Measurements from ENCODE around the gene SLF1.

SLF1 gene

DNA sequence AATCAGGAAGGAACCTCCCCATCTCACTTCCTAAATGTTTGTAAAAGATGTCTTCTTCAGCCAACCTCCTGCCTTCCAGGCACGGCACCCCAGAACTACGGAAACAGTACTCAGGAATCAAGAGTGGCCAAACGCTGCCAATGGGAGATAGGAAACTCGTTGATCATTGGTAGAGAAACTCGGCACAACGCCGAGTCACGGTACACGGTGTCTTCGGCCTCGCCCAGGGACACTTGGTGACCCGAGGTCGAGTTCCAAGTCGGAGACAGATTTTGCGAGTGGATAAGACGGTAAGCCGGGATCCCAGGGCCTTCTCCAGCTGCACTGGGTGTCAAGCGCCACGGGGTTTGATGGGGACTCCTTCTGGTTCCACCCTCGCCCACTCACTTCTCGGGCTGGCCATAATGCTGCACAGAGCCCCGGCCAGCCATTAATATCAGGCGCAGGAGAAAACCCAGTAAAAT lies 408 bp upstream of the SLF1 start:
- Histone ChIP-seq H3K27ac (ENCODE audit: insufficient read depth, low read depth, low read length, poor library complexity, severe bottlenecking) (peak overlapping the region; percentile 87), H3K9me3 (ENCODE audit: control insufficient read depth, low read length) (no peaks in the 10 kb centered on the region), H3K4me3 (ENCODE audit: insufficient read depth, low read depth, low read length) (peak overlapping the region; percentile 97), H3K4me1 (ENCODE audit: control insufficient read depth, insufficient read depth, low read length) (peaks cover 5% of the 10 kb centered on the region), H3K36me3 (ENCODE audit: control insufficient read depth, insufficient read depth, low read length) (no peaks in the 10 kb centered on the region), H3K27me3 (ENCODE audit: control insufficient read depth, insufficient read depth, low read length, poor library complexity, severe bottlenecking) (no peaks in the 10 kb centered on the region)
- 0% methylated on average over 23 of the region's 23 CpGs for WGBS, 2 experiments

DNA sequence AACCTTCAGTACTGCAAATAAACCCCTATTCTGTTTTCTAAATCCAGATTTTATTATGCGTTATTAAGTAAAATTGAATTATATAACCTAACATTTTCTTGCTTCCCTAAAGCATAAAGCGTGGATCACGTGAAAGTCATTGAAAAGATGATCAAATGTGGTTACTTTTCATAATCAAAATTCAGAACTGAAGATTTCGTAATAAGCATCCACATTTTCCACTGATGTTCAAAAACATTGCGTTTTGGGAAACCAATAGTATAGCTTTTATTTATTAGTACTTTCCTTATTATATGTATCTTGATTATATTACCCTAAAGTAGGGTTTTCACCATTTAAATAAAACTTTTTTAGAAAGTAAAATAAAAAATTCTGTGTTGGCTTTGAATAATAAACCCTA lies 1.8 kb downstream of the SLF1 start:
- Histone ChIP-seq H3K36me3 (ENCODE audit: control insufficient read depth, insufficient read depth, low read length) (no peaks in the 10 kb centered on the region), H3K4me3 (ENCODE audit: insufficient read depth, low read depth, low read length) (no peak overlapping the region)
- 100% methylated on average over 2 of the region's 5 CpGs for WGBS, 2 experiments

DNA sequence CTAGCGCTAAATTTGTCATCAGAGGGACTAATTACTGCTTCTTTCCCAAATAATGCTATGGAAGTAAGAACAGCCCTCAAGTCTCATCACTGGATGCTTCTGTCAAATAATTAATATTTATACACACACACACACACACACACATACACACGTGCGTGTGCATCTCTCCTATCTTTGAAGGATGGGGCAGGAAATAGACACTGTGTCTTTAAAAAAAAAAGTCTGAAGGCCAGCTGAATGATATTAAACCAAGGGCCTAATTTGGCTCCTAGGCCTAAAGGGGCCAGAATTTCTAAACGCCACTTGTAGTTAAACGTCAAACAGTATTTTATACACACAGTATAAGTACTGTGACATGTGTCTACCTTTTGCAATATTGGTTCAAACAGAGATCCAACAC lies 3.3 kb downstream of the SLF1 start:
- Histone ChIP-seq H3K4me1 (ENCODE audit: control insufficient read depth, insufficient read depth, low read length) (peaks cover 5% of the 10 kb centered on the region), H3K4me3 (ENCODE audit: insufficient read depth, low read depth, low read length) (no peak overlapping the region), H3K27me3 (ENCODE audit: control insufficient read depth, insufficient read depth, low read length, poor library complexity, severe bottlenecking) (no peaks in the 10 kb centered on the region), H3K27ac (ENCODE audit: insufficient read depth, low read depth, low read length, poor library complexity, severe bottlenecking) (no peak overlapping the region), H3K36me3 (ENCODE audit: control insufficient read depth, insufficient read depth, low read length) (no peaks in the 10 kb centered on the region), H3K9me3 (ENCODE audit: control insufficient read depth, low read length) (no peaks in the 10 kb centered on the region)
- WGBS, 2 experiments: 94 to 97% methylated on average over 5 of the region's 5 CpGs

More for the DNA sequence above, 1.8 kb downstream of the SLF1 start:
- no peak overlapping the region for H3K27ac ChIP-seq (ENCODE audit: insufficient read depth, low read depth, low read length, poor library complexity, severe bottlenecking)
- H3K27me3 ChIP-seq (ENCODE audit: control insufficient read depth, insufficient read depth, low read length, poor library complexity, severe bottlenecking): no peaks in the 10 kb centered on the region
- no peaks in the 10 kb centered on the region for H3K9me3 ChIP-seq (ENCODE audit: control insufficient read depth, low read length)
- H3K4me1 ChIP-seq (ENCODE audit: control insufficient read depth, insufficient read depth, low read length): peaks cover 5% of the 10 kb centered on the region

DNA sequence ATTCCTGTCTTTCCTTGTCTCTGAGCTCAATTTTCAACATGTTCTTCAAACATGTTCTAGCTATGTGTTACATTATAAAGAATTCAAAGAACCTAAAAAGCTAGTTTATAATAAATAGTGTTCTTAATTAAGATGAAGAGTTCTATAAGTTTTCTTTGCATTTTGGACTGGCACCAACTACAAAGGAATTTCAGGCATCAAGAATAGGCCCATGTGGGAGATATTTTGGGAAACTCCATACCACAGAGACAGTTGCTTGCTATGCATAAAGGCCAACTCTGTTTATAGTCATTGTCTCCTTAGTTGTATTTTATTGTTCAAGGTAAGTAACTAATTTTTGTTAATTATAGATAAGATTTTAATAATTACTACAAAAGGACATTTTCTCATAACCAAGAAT lies 4.5 kb downstream of the SLF1 start:
- H3K27ac ChIP-seq (ENCODE audit: insufficient read depth, low read depth, low read length, poor library complexity, severe bottlenecking): no peak overlapping the region
- H3K4me3 ChIP-seq (ENCODE audit: insufficient read depth, low read depth, low read length): no peak overlapping the region
- no peaks in the 10 kb centered on the region for H3K27me3 ChIP-seq (ENCODE audit: control insufficient read depth, insufficient read depth, low read length, poor library complexity, severe bottlenecking)
- no peaks in the 10 kb centered on the region for H3K36me3 ChIP-seq (ENCODE audit: control insufficient read depth, insufficient read depth, low read length)
- no peaks in the 10 kb centered on the region for H3K9me3 ChIP-seq (ENCODE audit: control insufficient read depth, low read length)
- peaks cover 5% of the 10 kb centered on the region for H3K4me1 ChIP-seq (ENCODE audit: control insufficient read depth, insufficient read depth, low read length)

DNA sequence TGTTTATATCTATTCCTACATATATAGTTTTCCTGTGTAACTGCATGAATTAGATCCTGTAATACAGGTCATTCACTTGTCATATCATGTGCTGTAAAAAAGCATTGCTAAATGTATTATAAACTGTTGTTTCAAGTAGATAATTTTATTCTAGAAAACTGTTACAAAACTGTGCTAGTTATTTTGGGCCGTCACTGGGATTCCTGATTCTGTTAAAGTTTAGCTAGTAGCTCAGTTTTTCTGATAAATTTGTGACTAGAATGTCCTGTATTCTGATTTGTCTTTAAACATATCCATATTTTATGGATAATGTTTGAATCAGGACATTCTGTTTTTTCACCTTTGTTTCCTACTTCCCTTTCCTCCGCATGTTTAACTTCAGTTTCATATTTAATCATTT lies 5.4 kb downstream of the SLF1 start:
- H3K4me3 ChIP-seq (ENCODE audit: insufficient read depth, low read depth, low read length): no peak overlapping the region
- no peak overlapping the region for H3K27ac ChIP-seq (ENCODE audit: insufficient read depth, low read depth, low read length, poor library complexity, severe bottlenecking)
- H3K9me3 ChIP-seq (ENCODE audit: control insufficient read depth, low read length): no peaks in the 10 kb centered on the region
- peaks cover 5% of the 10 kb centered on the region for H3K4me1 ChIP-seq (ENCODE audit: control insufficient read depth, insufficient read depth, low read length)
- no peaks in the 10 kb centered on the region for H3K27me3 ChIP-seq (ENCODE audit: control insufficient read depth, insufficient read depth, low read length, poor library complexity, severe bottlenecking)
- WGBS, 2 experiments: 94% methylated on average over 2 of the region's 2 CpGs; no CpG with 5 or more reads in 1 of the 2 experiments
- H3K36me3 ChIP-seq (ENCODE audit: control insufficient read depth, insufficient read depth, low read length): no peaks in the 10 kb centered on the region

DNA sequence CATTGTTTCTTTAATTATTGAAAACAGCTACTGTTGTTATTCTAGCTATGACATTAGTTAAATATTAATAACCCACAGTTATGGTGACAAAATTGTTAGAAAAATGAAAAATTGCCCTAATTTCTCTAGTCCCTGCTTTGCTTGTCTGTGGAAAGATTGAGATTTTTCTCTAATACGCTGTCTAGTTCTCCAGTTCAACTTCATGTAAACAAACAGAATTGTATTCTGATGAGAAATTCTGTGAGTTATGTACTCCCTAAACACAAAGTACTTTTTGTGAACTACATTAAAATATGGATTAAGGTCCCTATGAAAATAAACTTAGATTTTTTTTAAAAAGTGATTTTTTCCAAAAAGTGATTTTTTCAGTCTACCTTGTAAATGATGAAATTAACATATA lies 8.7 kb downstream of the SLF1 start:
- Histone ChIP-seq H3K4me1 (ENCODE audit: control insufficient read depth, insufficient read depth, low read length) (no peaks in the 10 kb centered on the region), H3K9me3 (ENCODE audit: control insufficient read depth, low read length) (no peaks in the 10 kb centered on the region), H3K4me3 (ENCODE audit: insufficient read depth, low read depth, low read length) (no peak overlapping the region), H3K27me3 (ENCODE audit: control insufficient read depth, insufficient read depth, low read length, poor library complexity, severe bottlenecking) (no peaks in the 10 kb centered on the region), H3K36me3 (ENCODE audit: control insufficient read depth, insufficient read depth, low read length) (peaks cover 24% of the 10 kb centered on the region), H3K27ac (ENCODE audit: insufficient read depth, low read depth, low read length, poor library complexity, severe bottlenecking) (no peak overlapping the region)
- WGBS, 2 experiments: 100% methylated on average over 1 of the region's 1 CpG; no CpG with 5 or more reads in 1 of the 2 experiments

DNA sequence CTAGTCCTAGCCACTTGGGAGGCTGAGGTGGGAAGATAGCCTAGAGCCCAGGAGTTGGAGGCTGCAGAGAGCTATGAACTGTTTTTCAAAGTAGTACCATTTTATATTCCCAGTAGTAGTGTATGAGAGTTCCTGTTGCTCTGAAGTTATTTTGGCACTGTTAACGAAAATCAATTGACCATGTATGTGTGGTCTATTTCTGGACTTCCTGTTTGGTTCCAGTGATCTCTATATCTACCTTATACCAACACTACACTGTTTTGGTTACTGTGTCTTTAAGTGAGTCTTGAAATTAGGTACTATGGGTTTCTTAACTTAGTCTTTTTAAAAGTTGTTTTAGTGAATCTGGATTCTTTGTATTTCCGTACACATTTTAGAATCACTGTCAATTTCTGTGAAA lies 13.6 kb downstream of the SLF1 start:
- no peaks in the 10 kb centered on the region for H3K4me1 ChIP-seq (ENCODE audit: control insufficient read depth, insufficient read depth, low read length)
- H3K27ac ChIP-seq (ENCODE audit: insufficient read depth, low read depth, low read length, poor library complexity, severe bottlenecking): no peak overlapping the region
- WGBS, 2 experiments: 100% methylated on average over 1 to 2 of the region's 2 CpGs
- peaks cover 24% of the 10 kb centered on the region for H3K36me3 ChIP-seq (ENCODE audit: control insufficient read depth, insufficient read depth, low read length)
- H3K9me3 ChIP-seq (ENCODE audit: control insufficient read depth, low read length): no peaks in the 10 kb centered on the region
- no peak overlapping the region for H3K4me3 ChIP-seq (ENCODE audit: insufficient read depth, low read depth, low read length)
- H3K27me3 ChIP-seq (ENCODE audit: control insufficient read depth, insufficient read depth, low read length, poor library complexity, severe bottlenecking): no peaks in the 10 kb centered on the region

DNA sequence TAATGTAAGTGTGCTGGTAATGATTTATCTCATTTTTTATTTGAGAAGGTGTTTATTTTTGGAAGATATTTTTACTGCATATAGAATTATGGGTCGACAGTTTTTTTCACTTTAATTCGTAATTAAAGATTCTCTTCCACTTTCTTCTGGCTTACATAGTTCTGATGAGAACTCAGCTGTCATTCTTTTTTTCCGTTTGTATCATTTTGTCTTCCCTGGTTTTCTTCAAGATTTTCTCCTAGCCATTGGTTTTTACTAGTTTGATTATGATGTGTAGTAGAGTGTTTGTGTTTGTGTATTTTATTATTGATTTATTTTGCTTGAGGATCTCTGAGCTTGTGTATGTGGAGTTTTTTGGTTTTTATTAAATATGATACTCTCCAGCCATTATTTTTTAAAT lies 21.7 kb downstream of the SLF1 start:
- peaks cover 7% of the 10 kb centered on the region for H3K36me3 ChIP-seq (ENCODE audit: control insufficient read depth, insufficient read depth, low read length)
- 93 to 95% methylated on average over 2 to 3 of the region's 3 CpGs for WGBS, 2 experiments
- no peaks in the 10 kb centered on the region for H3K27me3 ChIP-seq (ENCODE audit: control insufficient read depth, insufficient read depth, low read length, poor library complexity, severe bottlenecking)
- no peaks in the 10 kb centered on the region for H3K4me1 ChIP-seq (ENCODE audit: control insufficient read depth, insufficient read depth, low read length)
- no peak overlapping the region for H3K27ac ChIP-seq (ENCODE audit: insufficient read depth, low read depth, low read length, poor library complexity, severe bottlenecking)
- no peak overlapping the region for H3K4me3 ChIP-seq (ENCODE audit: insufficient read depth, low read depth, low read length)
- H3K9me3 ChIP-seq (ENCODE audit: control insufficient read depth, low read length): no peaks in the 10 kb centered on the region

DNA sequence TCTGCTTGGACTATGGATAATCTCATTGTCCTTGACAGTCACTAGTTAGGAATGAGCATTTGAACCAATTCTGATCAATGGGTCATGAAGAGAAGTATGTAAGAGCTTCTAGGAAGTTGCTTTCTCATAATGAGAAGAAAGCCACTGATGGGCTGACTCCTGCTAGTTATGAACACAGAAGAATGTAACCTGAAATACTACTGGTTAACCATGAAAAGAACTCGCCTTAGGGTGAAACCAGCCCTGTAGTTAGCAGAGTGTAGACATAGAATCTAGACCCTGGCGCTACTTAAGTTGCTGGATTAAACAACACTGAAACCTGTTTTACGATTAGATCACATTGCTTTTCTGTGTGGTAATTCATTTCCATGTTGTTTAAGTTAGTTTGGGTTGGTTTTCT lies 26.6 kb downstream of the SLF1 start:
- WGBS, 2 experiments: 96 to 100% methylated on average over 3 of the region's 3 CpGs
- H3K27ac ChIP-seq (ENCODE audit: insufficient read depth, low read depth, low read length, poor library complexity, severe bottlenecking): no peak overlapping the region
- H3K27me3 ChIP-seq (ENCODE audit: control insufficient read depth, insufficient read depth, low read length, poor library complexity, severe bottlenecking): no peaks in the 10 kb centered on the region
- H3K4me1 ChIP-seq (ENCODE audit: control insufficient read depth, insufficient read depth, low read length): no peaks in the 10 kb centered on the region
- H3K36me3 ChIP-seq (ENCODE audit: control insufficient read depth, insufficient read depth, low read length): no peaks in the 10 kb centered on the region
- H3K9me3 ChIP-seq (ENCODE audit: control insufficient read depth, low read length): no peaks in the 10 kb centered on the region
- no peak overlapping the region for H3K4me3 ChIP-seq (ENCODE audit: insufficient read depth, low read depth, low read length)

DNA sequence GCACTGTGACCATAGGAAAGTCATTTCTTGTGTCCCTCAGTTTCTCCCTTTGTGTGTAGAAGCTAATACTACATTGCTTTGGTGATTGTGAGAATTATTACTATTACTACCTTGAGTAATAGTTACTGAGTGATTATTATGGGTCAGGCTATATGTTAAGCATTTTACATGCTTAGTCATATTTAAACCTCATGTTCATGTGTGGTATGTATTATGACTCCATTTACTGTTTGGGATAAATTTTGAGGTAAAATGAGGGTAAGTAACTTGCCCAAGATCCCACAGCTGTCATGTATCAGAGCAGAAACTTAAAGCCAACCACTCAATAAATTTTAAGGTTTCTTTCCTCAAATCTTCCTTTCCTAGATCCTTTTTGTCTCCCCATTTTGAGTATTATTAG lies 28.3 kb downstream of the SLF1 start:
- no peaks in the 10 kb centered on the region for H3K9me3 ChIP-seq (ENCODE audit: control insufficient read depth, low read length)
- H3K27ac ChIP-seq (ENCODE audit: insufficient read depth, low read depth, low read length, poor library complexity, severe bottlenecking): no peak overlapping the region
- H3K4me1 ChIP-seq (ENCODE audit: control insufficient read depth, insufficient read depth, low read length): no peaks in the 10 kb centered on the region
- H3K36me3 ChIP-seq (ENCODE audit: control insufficient read depth, insufficient read depth, low read length): no peaks in the 10 kb centered on the region
- H3K27me3 ChIP-seq (ENCODE audit: control insufficient read depth, insufficient read depth, low read length, poor library complexity, severe bottlenecking): no peaks in the 10 kb centered on the region
- H3K4me3 ChIP-seq (ENCODE audit: insufficient read depth, low read depth, low read length): no peak overlapping the region

DNA sequence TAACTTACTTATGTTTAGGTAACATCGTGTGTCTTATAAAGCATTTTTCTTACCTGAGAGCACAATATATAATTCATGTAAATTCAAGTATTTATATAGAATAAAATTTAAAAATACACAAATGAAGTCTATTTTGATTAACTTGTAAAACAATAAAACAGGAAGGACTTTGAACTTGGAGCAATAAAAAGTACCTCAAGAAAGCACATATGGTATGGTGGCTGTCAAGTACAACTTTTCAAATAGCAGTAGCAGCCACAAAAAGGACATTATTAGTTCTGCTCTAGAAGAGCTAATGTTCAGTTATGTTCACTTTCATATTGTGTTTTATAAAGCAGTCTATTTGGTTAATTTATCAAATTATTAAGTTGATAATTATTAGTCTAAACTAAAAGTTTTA lies 31.4 kb downstream of the SLF1 start:
- Histone ChIP-seq H3K27me3 (ENCODE audit: control insufficient read depth, insufficient read depth, low read length, poor library complexity, severe bottlenecking) (no peaks in the 10 kb centered on the region), H3K36me3 (ENCODE audit: control insufficient read depth, insufficient read depth, low read length) (peaks cover 13% of the 10 kb centered on the region), H3K27ac (ENCODE audit: insufficient read depth, low read depth, low read length, poor library complexity, severe bottlenecking) (no peak overlapping the region), H3K4me3 (ENCODE audit: insufficient read depth, low read depth, low read length) (no peak overlapping the region), H3K9me3 (ENCODE audit: control insufficient read depth, low read length) (no peaks in the 10 kb centered on the region), H3K4me1 (ENCODE audit: control insufficient read depth, insufficient read depth, low read length) (no peaks in the 10 kb centered on the region)
- no CpG with 5 or more reads among the region's 1 CpG for WGBS, 2 experiments
